Psoas muscle (tissue), 8 donors: Measurements from ENCODE around the gene SPTBN4. TPM values are rescaled to one million over a fixed set of nuclear protein-coding genes. Genes with fewer than 3 reads are reported as not detected.
A peak's percentile ranks its signal among the peaks of the same experiment; 100 is the strongest.

Source experiments
- ATAC-seq, 4 donors: fragments of 200-7000 bp; cut with Tn5 transposase; one replicate each; pipeline ENCODE4 v1.9.1; 2020; ENCODE audit warnings: moderate library complexity in 3 of 4, mild to moderate bottlenecking in 2 of 4
- DNase-seq, 2 donors: peaks; one replicate each; pipeline ENCODE4 v3.0.0-alpha.2; 2020
- H3K27ac ChIP-seq: fragments of 200-600 bp; one replicate; pipeline ENCODE4 v1.8.0; 2022
- H3K27me3 ChIP-seq, 3 donors: fragments of 200-600 bp in 1 of 3; one replicate each; pipeline versions ENCODE4 v1.6.1 to v1.8.0; 2013 to 2022; ENCODE audit warnings: low read length in 2 of 3, mild to moderate bottlenecking in 2 of 3, moderate library complexity in 1 of 3; ENCODE audit not compliant: insufficient read depth in 3 of 3
- H3K36me3 ChIP-seq, 2 donors: fragments of 200-600 bp in 1 of 2; one replicate each; pipeline versions ENCODE4 v1.6.1 to v1.8.0; 2013 to 2022; ENCODE audit warnings: low read depth in 1 of 2, mild to moderate bottlenecking in 1 of 2, moderate library complexity in 1 of 2; ENCODE audit not compliant: insufficient read depth in 1 of 2
- H3K4me1 ChIP-seq: fragments of 200-600 bp; one replicate; pipeline ENCODE4 v1.8.0; 2022
- H3K4me3 ChIP-seq: fragments of 200-600 bp; one replicate; pipeline ENCODE4 v1.8.0; 2022; ENCODE audit warnings: mild to moderate bottlenecking
- H3K9me3 ChIP-seq: fragments of 200-600 bp; one replicate; pipeline ENCODE4 v1.8.0; 2022
- WGBS, 3 donors: extraction: QIAGEN DNeasy Blood & Tissue Kit; methylation state at CpG; one replicate each; pipeline versions ENCODE4 v1.1.6 to v1.1.7; 2013; 5-methylcytosine and 5-hydroxymethylcytosine counted together
- intact Hi-C, 2 donors: fragments of 100-400 bp; cut with DNase I; formaldehyde crosslinking; loops; one replicate each; pipeline versions ENCODE4 v1.11.0 to v1.14.2; 2022
- polyA plus RNA-seq, 3 donors: library from polyadenylated mRNA; stranded (reverse); fragments of 200-250 nt; gene quantifications; one replicate each; pipeline ENCODE4 v1.2.3, GENCODE V29; 2013
- total RNA-seq, 4 donors: library from RNA; stranded (reverse); fragmentation: NEBNext Ultra II Directional in 2 of 4; extraction: Animal tissue kit (Norgen Biotek cat#: 25700) in 2 of 4; gene quantifications; one replicate each; pipeline versions ENCODE4 v1.2.1 to v1.2.4, GENCODE V29; 2021 to 2023
- TF ChIP-seq, protein P1 (sequence below): fragments of 200-600 bp; IDR thresholded peaks from one replicate; pipeline ENCODE4 v1.8.0; 2022; ENCODE audit warnings: antibody characterized with exemption
- donor health status: healthy with polysubstance abuse.
- donor health status: DM: no; HTN: no; CAD: no; lungs with moderate emphysema.
- donor health status: Bipolar disorder and iron deficiency.
- donor health status: healthy.
- donor health status: DM: yes; HTN: yes; CAD: no.
- donor health status: DM: no; HTN: no; CAD: no.
- donor health status: DM: no; HTN: no; CAD: no.
- donor health status: DM: yes; HTN: yes; CAD: no.

SPTBN4 gene
- total and polyA plus RNA-seq, 7 donors: 0.66 to 4.7 (median 2.8) TPM

DNA sequence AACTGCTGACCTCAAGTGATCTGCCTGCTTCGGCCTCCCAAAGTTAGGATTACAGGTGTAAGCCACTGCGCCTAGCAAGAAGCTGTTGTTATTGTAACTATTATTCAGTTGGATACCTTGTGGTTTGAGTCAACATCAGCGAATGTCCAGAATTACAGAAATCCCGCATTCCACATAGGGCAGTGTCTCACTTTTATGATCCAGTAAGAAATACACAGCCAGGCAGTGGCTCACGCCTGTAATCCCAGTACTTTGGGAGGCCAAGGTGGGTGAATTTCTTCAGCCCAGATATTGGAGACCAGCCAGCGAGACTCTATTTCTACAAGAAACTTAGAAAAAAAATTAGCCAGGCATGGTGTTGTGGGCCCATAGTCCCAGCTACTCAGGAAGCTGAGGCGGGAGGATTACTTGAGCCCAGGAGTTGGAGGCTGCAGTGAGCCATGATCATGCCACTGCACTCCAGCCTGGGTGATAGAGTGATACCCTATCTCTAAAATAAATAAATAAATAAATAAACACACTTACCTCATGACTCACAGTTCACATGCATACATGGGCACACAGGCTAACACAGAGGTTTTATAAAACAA, 43.8 kb downstream of the SPTBN4 start:
- no peaks in the 10 kb centered on the region for H3K9me3 ChIP-seq
- DNase-seq: no peak
- no peak overlapping the region for H3K27ac ChIP-seq
- no peaks in the 10 kb centered on the region for H3K36me3 ChIP-seq
- 83 to 89% (median 83%) methylated on average over 7 of the region's 7 CpGs for WGBS, 3 donors
- H3K27me3 ChIP-seq: peaks cover 0 to 30% (median 2%) of the 10 kb centered on the region in 3 donors
- H3K4me3 ChIP-seq: no peak overlapping the region
- TF ChIP-seq, protein P1, sequence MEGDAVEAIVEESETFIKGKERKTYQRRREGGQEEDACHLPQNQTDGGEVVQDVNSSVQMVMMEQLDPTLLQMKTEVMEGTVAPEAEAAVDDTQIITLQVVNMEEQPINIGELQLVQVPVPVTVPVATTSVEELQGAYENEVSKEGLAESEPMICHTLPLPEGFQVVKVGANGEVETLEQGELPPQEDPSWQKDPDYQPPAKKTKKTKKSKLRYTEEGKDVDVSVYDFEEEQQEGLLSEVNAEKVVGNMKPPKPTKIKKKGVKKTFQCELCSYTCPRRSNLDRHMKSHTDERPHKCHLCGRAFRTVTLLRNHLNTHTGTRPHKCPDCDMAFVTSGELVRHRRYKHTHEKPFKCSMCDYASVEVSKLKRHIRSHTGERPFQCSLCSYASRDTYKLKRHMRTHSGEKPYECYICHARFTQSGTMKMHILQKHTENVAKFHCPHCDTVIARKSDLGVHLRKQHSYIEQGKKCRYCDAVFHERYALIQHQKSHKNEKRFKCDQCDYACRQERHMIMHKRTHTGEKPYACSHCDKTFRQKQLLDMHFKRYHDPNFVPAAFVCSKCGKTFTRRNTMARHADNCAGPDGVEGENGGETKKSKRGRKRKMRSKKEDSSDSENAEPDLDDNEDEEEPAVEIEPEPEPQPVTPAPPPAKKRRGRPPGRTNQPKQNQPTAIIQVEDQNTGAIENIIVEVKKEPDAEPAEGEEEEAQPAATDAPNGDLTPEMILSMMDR: no peak
- no peaks in the 10 kb centered on the region for H3K4me1 ChIP-seq
- intact Hi-C loops: loop anchor here in 1 of 2 donors (2.0 kb wide), 1 partner anchor 16 kb away; no protein-coding TSS in a partner anchor
- ATAC-seq: no peak

DNA sequence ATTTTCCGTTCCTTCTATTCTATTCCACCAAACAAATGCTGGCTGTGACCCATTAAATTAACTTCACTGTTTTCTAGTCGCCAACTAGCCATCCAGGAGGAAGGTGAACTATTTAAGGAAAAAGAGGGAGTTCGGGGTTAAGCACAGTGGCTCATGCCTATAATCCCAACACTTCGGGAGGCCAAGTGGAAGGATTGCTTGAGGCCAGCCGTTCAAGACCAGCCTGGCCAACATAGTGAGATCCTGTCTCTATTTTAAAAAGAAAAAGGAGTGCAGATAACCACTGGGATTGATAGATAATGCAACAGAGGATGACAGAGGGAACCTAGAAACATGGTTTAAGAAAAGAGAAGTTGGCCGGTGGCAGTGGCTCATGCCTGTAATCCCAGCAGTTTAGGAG, 44.7 kb downstream of the SPTBN4 start:
- DNase-seq (no peak), ATAC-seq (no peak)
- H3K9me3 ChIP-seq: no peaks in the 10 kb centered on the region
- TF ChIP-seq, protein P1: no peak
- WGBS, 3 donors: 69 to 81% (median 79%) methylated on average over 6 of the region's 6 CpGs
- H3K36me3 ChIP-seq: no peaks in the 10 kb centered on the region
- H3K4me1 ChIP-seq: no peaks in the 10 kb centered on the region
- intact Hi-C loops: loop anchor here in 1 of 2 donors (2.0 kb wide), 1 partner anchor 17 kb away; no protein-coding TSS in a partner anchor
- no peak overlapping the region for H3K4me3 ChIP-seq
- H3K27me3 ChIP-seq: peaks cover 0 to 30% (median 2%) of the 10 kb centered on the region in 3 donors
- H3K27ac ChIP-seq: no peak overlapping the region

DNA sequence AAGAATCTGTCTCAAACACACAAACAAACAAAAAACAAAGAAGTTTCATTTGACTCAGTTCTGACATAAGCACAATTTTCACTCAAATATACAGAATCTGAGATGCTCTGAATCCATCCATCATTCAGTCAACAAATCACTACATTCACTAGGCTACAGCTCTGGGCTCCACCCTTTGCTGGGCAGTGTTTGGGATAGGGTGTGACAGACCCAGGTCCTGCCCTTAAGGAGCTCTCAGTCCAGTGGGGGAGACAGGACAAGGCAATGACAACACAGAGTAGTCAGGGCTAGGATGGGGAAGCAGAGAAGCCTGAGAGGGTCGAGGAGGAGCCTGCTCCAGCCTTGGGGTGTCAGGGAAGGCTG, 45.3 kb downstream of the SPTBN4 start:
- Histone ChIP-seq H3K27ac (no peak overlapping the region), H3K9me3 (no peaks in the 10 kb centered on the region), H3K36me3 (no peaks in the 10 kb centered on the region), H3K4me1 (no peaks in the 10 kb centered on the region), H3K4me3 (peak overlapping the region; percentile 53), H3K27me3 (peaks cover 0 to 30% (median 2%) of the 10 kb centered on the region in 3 donors)
- DNase-seq: no peak
- TF ChIP-seq, protein P1: no peak
- WGBS, 3 donors: 0 to 22% (median 9%) methylated on average over 1 of the region's 1 CpG
- ATAC-seq: peak in 2 of 4 donors; percentile 8 to 13
- intact Hi-C loops: no loop called here

DNA sequence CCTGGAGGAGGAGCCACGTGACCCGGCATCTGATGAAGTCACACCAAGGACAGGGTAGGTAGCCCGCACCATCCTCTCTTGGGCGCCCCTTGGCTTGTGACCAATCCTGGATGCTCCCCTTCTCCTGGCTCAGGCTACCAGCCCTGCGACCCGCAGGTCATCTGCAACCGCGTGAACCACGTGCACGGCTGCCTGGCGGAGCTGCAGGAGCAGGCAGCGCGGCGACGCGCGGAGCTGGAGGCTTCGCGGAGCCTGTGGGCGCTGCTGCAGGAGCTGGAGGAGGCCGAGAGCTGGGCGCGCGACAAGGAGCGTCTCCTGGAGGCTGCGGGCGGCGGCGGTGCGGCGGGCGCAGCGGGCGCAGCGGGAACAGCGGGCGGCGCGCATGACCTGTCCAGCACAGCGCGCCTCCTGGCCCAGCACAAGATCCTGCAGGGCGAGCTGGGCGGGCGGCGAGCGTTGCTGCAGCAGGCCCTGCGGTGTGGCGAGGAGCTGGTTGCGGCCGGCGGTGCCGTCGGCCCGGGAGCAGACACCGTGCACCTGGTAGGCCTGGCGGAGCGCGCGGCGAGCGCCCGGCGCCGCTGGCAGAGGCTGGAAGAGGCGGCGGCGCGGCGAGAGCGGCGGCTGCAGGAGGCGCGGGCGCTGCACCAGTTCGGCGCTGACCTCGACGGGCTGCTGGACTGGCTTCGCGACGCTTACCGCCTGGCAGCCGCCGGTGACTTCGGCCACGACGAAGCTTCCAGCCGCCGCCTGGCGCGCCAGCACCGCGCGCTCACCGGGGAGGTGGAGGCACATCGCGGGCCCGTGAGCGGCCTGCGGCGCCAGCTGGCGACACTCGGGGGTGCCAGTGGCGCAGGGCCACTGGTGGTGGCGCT, 45.9 kb downstream of the SPTBN4 start:
- no peak for DNase-seq
- Histone ChIP-seq H3K4me3 (peak overlapping the region; percentile 53), H3K9me3 (no peaks in the 10 kb centered on the region), H3K4me1 (no peaks in the 10 kb centered on the region), H3K36me3 (no peaks in the 10 kb centered on the region), H3K27me3 (peaks cover 0 to 30% (median 2%) of the 10 kb centered on the region in 3 donors), H3K27ac (no peak overlapping the region)
- TF ChIP-seq, protein P1: no peak
- intact Hi-C loops: no loop called here
- peak; percentile 59 to 75 (median 68) for ATAC-seq
- WGBS, 3 donors: 4 to 5% (median 5%) methylated on average over 75 to 105 of the region's 105 CpGs
